OCI-LY7 (cell line): Measurements from ENCODE around the gene RIT2.

Experiments
- CTCF ChIP-seq: fragments of 200-600 bp; sonication (generic); conservative IDR thresholded peaks from 2 replicates; pipeline ENCODE4 v1.5.1; 2014; ENCODE audit warnings: mild to moderate bottlenecking, antibody characterized with exemption, low read length, moderate library complexity, mixed read lengths
- EZH2phosphoT487 ChIP-seq: fragments of 200-600 bp; sonication (generic); IDR thresholded peaks from 2 replicates; pipeline ENCODE4 v1.6.1; 2018; ENCODE audit warnings: low read depth, borderline replicate concordance, mild to moderate bottlenecking, mixed run types, antibody characterized with exemption, low read length, moderate library complexity, mixed read lengths

- TF ChIP-seq CTCF (no peak), EZH2phosphoT487 (no peak)
Observed at GRCh38 chr18:42824178-42824577, 291.3 kb downstream of the RIT2 start.
